ENCODE measurements around the gene BRD1.

DNA sequence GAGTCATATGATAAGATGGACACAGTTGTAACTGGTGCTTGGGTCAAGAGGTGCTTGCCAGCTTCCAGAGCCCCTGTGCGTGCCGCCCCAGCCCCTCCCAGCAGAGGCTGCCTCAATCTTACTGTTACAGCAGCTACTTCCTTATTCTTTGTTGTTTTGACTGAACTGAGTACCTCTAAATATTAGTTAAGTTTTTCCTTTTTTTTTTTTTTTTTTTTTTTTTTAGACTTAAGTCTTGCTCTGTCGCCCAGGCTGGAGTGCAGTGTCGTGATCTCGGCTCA, 34.8 kb upstream of the BRD1 start:
- TF ChIP-seq, protein P1, sequence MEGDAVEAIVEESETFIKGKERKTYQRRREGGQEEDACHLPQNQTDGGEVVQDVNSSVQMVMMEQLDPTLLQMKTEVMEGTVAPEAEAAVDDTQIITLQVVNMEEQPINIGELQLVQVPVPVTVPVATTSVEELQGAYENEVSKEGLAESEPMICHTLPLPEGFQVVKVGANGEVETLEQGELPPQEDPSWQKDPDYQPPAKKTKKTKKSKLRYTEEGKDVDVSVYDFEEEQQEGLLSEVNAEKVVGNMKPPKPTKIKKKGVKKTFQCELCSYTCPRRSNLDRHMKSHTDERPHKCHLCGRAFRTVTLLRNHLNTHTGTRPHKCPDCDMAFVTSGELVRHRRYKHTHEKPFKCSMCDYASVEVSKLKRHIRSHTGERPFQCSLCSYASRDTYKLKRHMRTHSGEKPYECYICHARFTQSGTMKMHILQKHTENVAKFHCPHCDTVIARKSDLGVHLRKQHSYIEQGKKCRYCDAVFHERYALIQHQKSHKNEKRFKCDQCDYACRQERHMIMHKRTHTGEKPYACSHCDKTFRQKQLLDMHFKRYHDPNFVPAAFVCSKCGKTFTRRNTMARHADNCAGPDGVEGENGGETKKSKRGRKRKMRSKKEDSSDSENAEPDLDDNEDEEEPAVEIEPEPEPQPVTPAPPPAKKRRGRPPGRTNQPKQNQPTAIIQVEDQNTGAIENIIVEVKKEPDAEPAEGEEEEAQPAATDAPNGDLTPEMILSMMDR (IDR thresholded peaks at IDR 0.05; ENCODE audit: poor library complexity), result no peak
- TF ChIP-seq EZH2 (IDR thresholded peaks at IDR 0.05; ENCODE audit: borderline replicate concordance), result no peak
